ENCODE results near the gene CYP24A1. TPM values are rescaled to one million over a fixed set of nuclear protein-coding genes. Genes with fewer than 3 reads are reported as not detected.

The CYP24A1 gene
- total and polyA plus RNA-seq, 2 of the 13 experiments (the other 11 are each of a cell fraction or from before 2014, with no cell fraction given), result 9.4 to 32.7 TPM

DNA sequence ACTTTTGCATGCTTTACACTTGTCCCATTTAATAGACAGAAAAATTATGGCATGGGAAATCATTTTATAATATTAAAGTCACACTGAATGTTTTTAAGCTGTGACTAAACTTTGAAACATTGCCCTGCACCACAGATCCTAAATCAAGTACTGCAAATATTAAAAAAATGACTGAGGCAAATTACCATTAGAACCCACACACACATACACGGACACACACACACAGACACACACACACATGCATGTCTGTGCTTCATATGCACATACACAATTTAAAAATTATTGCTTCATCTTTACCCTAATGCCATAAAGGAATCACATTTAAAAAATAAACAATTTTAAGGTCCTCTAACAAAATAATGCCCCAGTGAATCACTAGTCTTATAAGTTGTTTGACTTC is 19.9 kb downstream of the CYP24A1 start:
- ChIA-PET POLR2A (interaction anchor here (0.7 kb wide), 1 partner anchor 21 kb away, joined by 3 read pairs; no protein-coding TSS in a partner anchor), CTCF (ENCODE audit: low intra/inter-chr PET ratio, low total read pairs) (no interaction called here)
- in situ Hi-C loops (cut with HindIII; ENCODE audit: extremely low pct_ligation_motif_present, low pct_unique_long_range_greater_than_20kb), result no loop called here
- 94% methylated on average over 1 of the region's 1 CpG for WGBS (ENCODE audit: low lambda C conversion rate)
- Histone ChIP-seq H3K9me3 (ENCODE audit: low read length) (no peaks in the 10 kb centered on the region), H3K4me2 (ENCODE audit: low read depth, low read length) (no peak overlapping the region), H3K27me3 (ENCODE audit: control insufficient read depth in 1 of 2, insufficient read depth in 2 of 2, low read length in 2 of 2) (no peaks in the 10 kb centered on the region), H3K4me3 (replicated peaks in 1 of 3; ENCODE audit: insufficient read depth in 1 of 3, low read depth in 2 of 3, low read length in 3 of 3) (no peak overlapping the region), H3K36me3 (replicated peaks in 1 of 2; ENCODE audit: control insufficient read depth in 1 of 2, insufficient read depth in 2 of 2, low read length in 2 of 2) (no peaks in the 10 kb centered on the region; a peak in 1 of 5 replicates), H4K20me1 (ENCODE audit: insufficient read depth, low read length) (no peaks in the 10 kb centered on the region), H3K4me1 (ENCODE audit: insufficient read depth, low read length) (peaks cover 20% of the 10 kb centered on the region), H3K79me2 (ENCODE audit: insufficient read depth, low read length) (no peaks in the 10 kb centered on the region), H3K9ac (ENCODE audit: insufficient read depth, low read depth, low read length) (no peak overlapping the region), H2AFZ (ENCODE audit: low read length) (no peak overlapping the region), H3K27ac (ENCODE audit: extremely low read length, insufficient read depth, low read length) (no peak overlapping the region)
- no peak for FAIRE-seq
- no peak for TF ChIP-seq ZNF282 (IDR thresholded peaks at IDR 0.05; ENCODE audit: partially characterized antibody)
- 0 out of 2 replicates have a peak, but pooled peaks have one; percentile 22 for TF ChIP-seq TCF7L2 (IDR thresholded peaks at IDR 0.05; ENCODE audit: low read depth, low read length)
- no TSS peak for BruUV-seq (replicated peaks)
- no peak for DNase-seq (ENCODE audit: low spot score)
- ATAC-seq, result no peak
- intact Hi-C loops (cut with micrococcal nuclease; ENCODE audit: unreplicated experiment), result no loop called here

DNA sequence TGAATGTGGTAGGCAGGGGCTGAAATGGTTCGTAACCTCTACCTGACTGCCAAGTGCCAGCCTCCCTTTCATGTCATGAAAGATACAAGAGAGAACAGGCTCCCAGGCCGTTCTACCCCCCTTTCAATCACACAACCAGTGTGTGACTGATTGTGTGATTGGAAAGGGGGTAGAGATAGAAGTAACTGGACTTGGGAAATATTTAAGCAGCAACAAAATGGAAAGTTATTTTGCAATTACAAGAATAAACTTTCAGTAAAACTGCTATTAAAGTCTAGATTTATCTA is 20.8 kb downstream of the CYP24A1 start:
- in situ Hi-C loops (cut with HindIII; ENCODE audit: extremely low pct_ligation_motif_present, low pct_unique_long_range_greater_than_20kb), result no loop called here
- FAIRE-seq (no peak), DNase-seq (ENCODE audit: low spot score) (no peak)

More for the DNA sequence above, 20.8 kb downstream of the CYP24A1 start:
- Histone ChIP-seq H3K4me1 (ENCODE audit: insufficient read depth, low read length) (peaks cover 24% of the 10 kb centered on the region), H3K79me2 (ENCODE audit: insufficient read depth, low read length) (no peaks in the 10 kb centered on the region), H3K4me3 (replicated peaks in 1 of 3; ENCODE audit: insufficient read depth in 1 of 3, low read depth in 2 of 3, low read length in 3 of 3) (no peak overlapping the region), H3K9ac (ENCODE audit: insufficient read depth, low read depth, low read length) (no peak overlapping the region), H3K27ac (ENCODE audit: extremely low read length, insufficient read depth, low read length) (no peak overlapping the region), H3K4me2 (ENCODE audit: low read depth, low read length) (no peak overlapping the region), H3K9me3 (ENCODE audit: low read length) (no peaks in the 10 kb centered on the region), H3K27me3 (ENCODE audit: control insufficient read depth in 1 of 2, insufficient read depth in 2 of 2, low read length in 2 of 2) (no peaks in the 10 kb centered on the region), H4K20me1 (ENCODE audit: insufficient read depth, low read length) (no peaks in the 10 kb centered on the region), H2AFZ (ENCODE audit: low read length) (no peak overlapping the region), H3K36me3 (replicated peaks in 1 of 2; ENCODE audit: control insufficient read depth in 1 of 2, insufficient read depth in 2 of 2, low read length in 2 of 2) (no peaks in the 10 kb centered on the region; a peak in 1 of 5 replicates)
- TF ChIP-seq DPF2 (CRISPR knock-in tag; IDR thresholded peaks at IDR 0.05; ENCODE audit: borderline replicate concordance, low read depth), result no peak
- no peak for TF ChIP-seq EEA1 (CRISPR knock-in tag; IDR thresholded peaks at IDR 0.05; ENCODE audit: borderline replicate concordance)
- no peak for TF ChIP-seq ZNF563 (CRISPR knock-in tag; IDR thresholded peaks at IDR 0.05)
- TF ChIP-seq ZNF879 (CRISPR knock-in tag; IDR thresholded peaks at IDR 0.05), result no peak
- TF ChIP-seq, protein P1, sequence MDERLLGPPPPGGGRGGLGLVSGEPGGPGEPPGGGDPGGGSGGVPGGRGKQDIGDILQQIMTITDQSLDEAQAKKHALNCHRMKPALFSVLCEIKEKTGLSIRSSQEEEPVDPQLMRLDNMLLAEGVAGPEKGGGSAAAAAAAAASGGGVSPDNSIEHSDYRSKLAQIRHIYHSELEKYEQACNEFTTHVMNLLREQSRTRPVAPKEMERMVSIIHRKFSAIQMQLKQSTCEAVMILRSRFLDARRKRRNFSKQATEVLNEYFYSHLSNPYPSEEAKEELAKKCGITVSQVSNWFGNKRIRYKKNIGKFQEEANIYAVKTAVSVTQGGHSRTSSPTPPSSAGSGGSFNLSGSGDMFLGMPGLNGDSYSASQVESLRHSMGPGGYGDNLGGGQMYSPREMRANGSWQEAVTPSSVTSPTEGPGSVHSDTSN (CRISPR knock-in tag; IDR thresholded peaks at IDR 0.05), result no peak
- TF ChIP-seq ZNF317 (CRISPR knock-in tag; IDR thresholded peaks at IDR 0.05), result no peak
- no peak for TF ChIP-seq ZNF124 (CRISPR knock-in tag; IDR thresholded peaks at IDR 0.05)
- TF ChIP-seq, protein P2, sequence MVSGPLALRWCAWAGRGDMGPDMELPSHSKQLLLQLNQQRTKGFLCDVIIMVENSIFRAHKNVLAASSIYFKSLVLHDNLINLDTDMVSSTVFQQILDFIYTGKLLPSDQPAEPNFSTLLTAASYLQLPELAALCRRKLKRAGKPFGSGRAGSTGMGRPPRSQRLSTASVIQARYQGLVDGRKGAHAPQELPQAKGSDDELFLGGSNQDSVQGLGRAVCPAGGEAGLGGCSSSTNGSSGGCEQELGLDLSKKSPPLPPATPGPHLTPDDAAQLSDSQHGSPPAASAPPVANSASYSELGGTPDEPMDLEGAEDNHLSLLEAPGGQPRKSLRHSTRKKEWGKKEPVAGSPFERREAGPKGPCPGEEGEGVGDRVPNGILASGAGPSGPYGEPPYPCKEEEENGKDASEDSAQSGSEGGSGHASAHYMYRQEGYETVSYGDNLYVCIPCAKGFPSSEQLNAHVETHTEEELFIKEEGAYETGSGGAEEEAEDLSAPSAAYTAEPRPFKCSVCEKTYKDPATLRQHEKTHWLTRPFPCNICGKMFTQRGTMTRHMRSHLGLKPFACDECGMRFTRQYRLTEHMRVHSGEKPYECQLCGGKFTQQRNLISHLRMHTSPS (CRISPR knock-in tag; IDR thresholded peaks at IDR 0.05; ENCODE audit: low read depth), result no peak
- TF ChIP-seq, protein P3, sequence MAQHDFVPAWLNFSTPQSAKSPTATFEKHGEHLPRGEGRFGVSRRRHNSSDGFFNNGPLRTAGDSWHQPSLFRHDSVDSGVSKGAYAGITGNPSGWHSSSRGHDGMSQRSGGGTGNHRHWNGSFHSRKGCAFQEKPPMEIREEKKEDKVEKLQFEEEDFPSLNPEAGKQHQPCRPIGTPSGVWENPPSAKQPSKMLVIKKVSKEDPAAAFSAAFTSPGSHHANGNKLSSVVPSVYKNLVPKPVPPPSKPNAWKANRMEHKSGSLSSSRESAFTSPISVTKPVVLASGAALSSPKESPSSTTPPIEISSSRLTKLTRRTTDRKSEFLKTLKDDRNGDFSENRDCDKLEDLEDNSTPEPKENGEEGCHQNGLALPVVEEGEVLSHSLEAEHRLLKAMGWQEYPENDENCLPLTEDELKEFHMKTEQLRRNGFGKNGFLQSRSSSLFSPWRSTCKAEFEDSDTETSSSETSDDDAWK (CRISPR knock-in tag; IDR thresholded peaks at IDR 0.05), result no peak
- TF ChIP-seq PTBP1 (IDR thresholded peaks at IDR 0.05; ENCODE audit: low read depth, low read length, poor library complexity, severe bottlenecking), result no peak
- TF ChIP-seq HMGA1 (CRISPR knock-in tag; conservative IDR thresholded peaks at IDR 0.05), result no peak
- ChIA-PET POLR2A (no interaction called here), CTCF (ENCODE audit: low intra/inter-chr PET ratio, low total read pairs) (interaction anchor here (1.1 kb wide), 1 partner anchor 56 kb away, joined by 3 read pairs; no protein-coding TSS in a partner anchor)
- intact Hi-C loops (cut with micrococcal nuclease; ENCODE audit: unreplicated experiment), result no loop called here
- no TSS peak for BruUV-seq (replicated peaks)
- ATAC-seq, result no peak
- 96% methylated on average over 2 of the region's 2 CpGs for WGBS (ENCODE audit: low lambda C conversion rate)
